ENCODE measurements around the gene SUCO. TPM values are rescaled to one million over a fixed set of nuclear protein-coding genes. Genes with fewer than 3 reads are reported as not detected.
A peak's percentile ranks its signal among the peaks of the same experiment; 100 is the strongest.

SUCO gene
- total RNA-seq, 1 experiment from 2014 or later: 37.4 TPM

GRCh38 chr1:172531412-172532182 is 1.4 kb upstream of the SUCO start:
- CTCF ChIA-PET: interaction anchor here (0.6 to 1.5 kb wide), 6 partner anchors 52 to 196 kb away, joined by 3 to 11 read pairs (median 4); no protein-coding TSS in a partner anchor
- Mint-ChIP-seq H3K27ac (peak overlapping the region; percentile 100), H3K4me1 (peaks cover 31% of the 10 kb centered on the region)

More at GRCh38 chr1:172531412-172532182, 1.4 kb upstream of the SUCO start:
- no peak for DNase-seq (ENCODE audit: low spot score)
- Mint-ChIP-seq H3K27me3 (ENCODE audit: low read depth) (peaks cover 24% of the 10 kb centered on the region), H3K9me3 (no peaks in the 10 kb centered on the region), H3K4me3 (peak overlapping the region; percentile 100), H3K36me3 (peaks cover 4% of the 10 kb centered on the region; the same call in 1 of the 2 replicates)
- POLR2A ChIA-PET: interaction anchor here (0.6 to 1.5 kb wide), 11 partner anchors 11 to 1484 kb away, joined by 3 to 17 read pairs (median 4); no protein-coding TSS in a partner anchor
- ATAC-seq: no peak
- no peak for TF ChIP-seq NFE2L1 (CRISPR knock-in tag; IDR thresholded peaks at IDR 0.05)
- no peak for TF ChIP-seq JUN (CRISPR knock-in tag; IDR thresholded peaks at IDR 0.05)
- TF ChIP-seq NR1H2 (CRISPR knock-in tag; IDR thresholded peaks at IDR 0.05): no peak
- no peak for TF ChIP-seq MXD4 (CRISPR knock-in tag; IDR thresholded peaks at IDR 0.05; ENCODE audit: borderline replicate concordance)
- TF ChIP-seq CDX4 (CRISPR knock-in tag; IDR thresholded peaks at IDR 0.05; ENCODE audit: borderline replicate concordance): no peak
- no peak for TF ChIP-seq NR3C1 (CRISPR knock-in tag; conservative IDR thresholded peaks at IDR 0.05; ENCODE audit: low read depth)
- TF ChIP-seq ARID4B (CRISPR knock-in tag; IDR thresholded peaks at IDR 0.05; ENCODE audit: borderline replicate concordance): no peak
- TF ChIP-seq CREM (CRISPR knock-in tag; IDR thresholded peaks at IDR 0.05): no peak
- no peak for TF ChIP-seq KAT7 (CRISPR knock-in tag; IDR thresholded peaks at IDR 0.05; ENCODE audit: borderline replicate concordance)
- no peak for TF ChIP-seq FOXJ3 (CRISPR knock-in tag; IDR thresholded peaks at IDR 0.05; ENCODE audit: borderline replicate concordance)
- TF ChIP-seq ZNF532 (CRISPR knock-in tag; IDR thresholded peaks at IDR 0.05; ENCODE audit: borderline replicate concordance): no peak
- TF ChIP-seq CTCF (IDR thresholded peaks at IDR 0.05): no peak
- no peak for TF ChIP-seq TEAD4 (CRISPR knock-in tag; IDR thresholded peaks at IDR 0.05)

Measured in WTC11 (cell line).